CD4-positive, alpha-beta T cell treated with Interleukin-4 for 4 hours (primary cell): ENCODE data around the gene HRAS.
A peak's percentile ranks its signal among the peaks of the same experiment; 100 is the strongest.

Experiments
- DNase-seq: peaks from one replicate; pipeline ENCODE4 v3.0.0-alpha.2; 2020

HRAS gene

DNA sequence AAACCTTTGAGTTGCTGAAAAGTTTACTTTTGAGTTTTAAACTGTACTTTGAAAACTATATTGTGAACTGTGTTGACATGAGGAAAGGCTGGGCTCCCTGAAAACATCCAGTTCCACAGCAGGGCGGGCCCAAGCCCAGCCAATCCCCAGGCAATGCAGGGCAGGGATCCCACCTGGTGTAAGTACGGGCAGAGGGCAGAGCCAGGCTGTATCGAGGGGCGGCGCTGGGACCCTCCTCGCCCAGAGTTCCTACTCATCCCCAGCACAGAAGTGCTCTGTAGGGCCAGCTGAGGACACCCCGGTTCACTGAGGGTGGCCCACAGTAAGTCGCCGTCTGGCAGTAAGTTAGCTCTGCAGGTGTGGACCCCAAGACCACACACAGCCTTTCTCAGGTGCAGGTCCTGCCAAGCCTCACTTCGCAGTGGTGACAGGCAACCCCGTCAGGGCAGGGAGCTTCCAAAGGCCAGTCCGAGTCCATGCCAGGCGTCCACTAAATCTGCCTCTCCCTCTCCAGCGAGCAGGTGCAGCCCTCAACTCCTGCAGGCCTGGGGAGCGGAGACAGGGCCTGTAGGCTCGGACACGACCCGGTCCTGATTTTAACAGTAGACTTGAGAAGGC lies 31.7 kb upstream of the HRAS start:
- no peak for DNase-seq

DNA sequence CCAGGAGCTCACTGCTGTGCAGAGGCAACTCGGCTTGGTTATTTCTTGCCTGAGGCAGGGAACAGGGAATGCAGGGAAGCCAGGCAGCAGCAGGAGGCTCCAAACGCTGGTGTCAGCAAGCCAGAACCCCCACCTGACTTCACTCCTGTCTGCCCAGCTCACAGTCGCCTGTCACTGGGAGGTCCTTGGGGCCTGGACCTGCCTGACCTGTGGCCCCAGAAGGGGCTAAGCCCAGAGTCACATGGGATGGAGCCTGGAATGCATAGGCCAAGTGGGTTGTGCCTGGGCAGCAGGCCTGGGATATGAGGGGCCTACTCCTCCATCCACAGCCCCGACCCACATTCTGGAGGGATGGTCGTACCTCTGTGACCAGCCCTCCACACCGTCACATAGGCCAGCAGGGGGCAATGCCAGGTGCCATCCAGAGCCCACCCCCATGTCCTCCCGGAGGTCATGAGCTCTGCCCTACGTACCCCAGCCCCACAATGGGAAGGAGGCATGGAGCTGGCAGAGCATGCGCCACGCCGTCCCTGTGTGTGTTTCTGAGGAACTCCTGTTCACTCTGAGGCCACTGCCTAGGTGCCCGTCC lies 30.6 kb upstream of the HRAS start:
- DNase-seq, result no peak

DNA sequence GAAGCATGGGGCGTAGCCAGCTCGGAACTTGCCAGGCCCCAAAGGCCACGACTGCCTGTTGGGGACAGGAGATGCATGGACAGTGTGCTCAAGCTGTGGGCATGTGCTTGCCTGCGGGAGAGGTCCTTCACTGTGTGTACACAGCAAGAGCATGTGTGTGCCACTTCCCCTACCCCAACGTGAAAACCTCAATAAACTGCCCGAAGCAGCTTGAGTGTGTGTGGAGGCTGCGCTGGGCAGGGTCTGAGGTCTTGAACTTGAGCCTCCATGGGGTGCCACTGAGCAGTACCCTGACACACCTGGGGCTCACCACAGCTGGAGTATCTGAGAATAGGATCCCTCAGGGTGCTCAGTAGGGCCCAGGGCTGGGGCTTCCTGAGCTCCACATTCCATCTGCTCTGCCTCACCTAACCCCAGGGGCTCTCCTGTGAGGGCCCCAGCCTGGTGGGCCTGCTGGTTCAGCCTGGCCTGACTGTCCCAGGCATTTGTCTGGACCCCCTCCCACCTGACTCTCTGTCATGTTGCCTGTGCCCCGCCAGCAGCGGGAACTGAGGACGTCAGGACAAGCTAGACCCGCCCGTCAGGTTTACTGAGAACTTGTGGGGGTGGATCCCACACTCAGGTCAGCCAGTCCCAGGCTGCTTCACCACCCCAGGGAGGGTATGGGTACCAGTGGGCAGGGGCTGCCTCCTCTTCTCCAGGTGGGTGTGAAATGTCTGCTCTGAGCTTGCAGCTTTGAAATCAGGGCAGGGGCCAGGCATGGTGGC lies 28.6 kb upstream of the HRAS start:
- no peak for DNase-seq

DNA sequence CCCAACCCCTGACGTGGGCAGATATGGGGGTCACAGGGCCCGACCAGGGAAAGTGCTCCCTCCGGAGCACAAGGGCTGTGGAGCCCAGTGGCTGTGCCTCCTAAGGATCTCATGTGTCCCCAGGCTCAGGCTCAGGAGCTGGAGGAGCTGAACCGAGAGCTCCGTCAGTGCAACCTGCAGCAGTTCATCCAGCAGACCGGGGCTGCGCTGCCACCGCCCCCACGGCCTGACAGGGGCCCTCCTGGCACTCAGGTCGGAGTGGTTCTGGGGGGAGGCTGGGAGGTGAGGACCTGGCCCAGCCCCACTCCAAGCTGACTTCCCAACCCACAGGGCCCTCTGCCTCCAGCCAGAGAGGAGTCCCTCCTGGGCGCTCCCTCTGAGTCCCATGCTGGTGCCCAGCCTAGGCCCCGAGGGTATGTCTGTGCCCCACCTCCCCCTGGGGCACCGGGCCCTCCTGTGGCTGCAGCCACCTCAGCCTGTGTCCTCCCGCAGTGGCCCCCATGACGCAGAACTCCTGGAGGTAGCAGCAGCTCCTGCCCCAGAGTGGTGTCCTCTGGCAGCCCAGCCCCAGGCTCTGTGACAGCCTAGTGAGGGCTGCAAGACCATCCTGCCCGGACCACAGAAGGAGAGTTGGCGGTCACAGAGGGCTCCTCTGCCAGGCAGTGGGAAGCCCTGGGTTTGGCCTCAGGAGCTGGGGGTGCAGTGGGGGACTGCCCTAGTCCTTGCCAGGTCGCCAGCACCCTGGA lies 27.9 kb upstream of the HRAS start:
- no peak for DNase-seq

DNA sequence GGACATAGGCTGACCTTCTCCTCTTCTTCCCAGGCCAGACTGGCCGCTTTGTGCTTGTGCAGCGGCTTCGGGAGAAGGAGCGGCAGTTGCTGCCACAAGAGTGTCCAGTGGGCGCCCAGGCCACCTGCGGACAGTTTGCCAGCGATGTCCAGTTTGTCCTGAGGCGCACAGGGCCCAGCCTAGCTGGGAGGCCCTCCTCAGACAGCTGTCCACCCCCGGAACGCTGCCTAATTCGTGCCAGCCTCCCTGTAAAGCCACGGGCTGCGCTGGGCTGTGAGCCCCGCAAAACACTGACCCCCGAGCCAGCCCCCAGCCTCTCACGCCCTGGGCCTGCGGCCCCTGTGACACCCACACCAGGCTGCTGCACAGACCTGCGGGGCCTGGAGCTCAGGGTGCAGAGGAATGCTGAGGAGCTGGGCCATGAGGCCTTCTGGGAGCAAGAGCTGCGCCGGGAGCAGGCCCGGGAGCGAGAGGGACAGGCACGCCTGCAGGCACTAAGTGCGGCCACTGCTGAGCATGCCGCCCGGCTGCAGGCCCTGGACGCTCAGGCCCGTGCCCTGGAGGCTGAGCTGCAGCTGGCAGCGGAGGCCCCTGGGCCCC lies 26.8 kb upstream of the HRAS start:
- DNase-seq, result no peak

DNA sequence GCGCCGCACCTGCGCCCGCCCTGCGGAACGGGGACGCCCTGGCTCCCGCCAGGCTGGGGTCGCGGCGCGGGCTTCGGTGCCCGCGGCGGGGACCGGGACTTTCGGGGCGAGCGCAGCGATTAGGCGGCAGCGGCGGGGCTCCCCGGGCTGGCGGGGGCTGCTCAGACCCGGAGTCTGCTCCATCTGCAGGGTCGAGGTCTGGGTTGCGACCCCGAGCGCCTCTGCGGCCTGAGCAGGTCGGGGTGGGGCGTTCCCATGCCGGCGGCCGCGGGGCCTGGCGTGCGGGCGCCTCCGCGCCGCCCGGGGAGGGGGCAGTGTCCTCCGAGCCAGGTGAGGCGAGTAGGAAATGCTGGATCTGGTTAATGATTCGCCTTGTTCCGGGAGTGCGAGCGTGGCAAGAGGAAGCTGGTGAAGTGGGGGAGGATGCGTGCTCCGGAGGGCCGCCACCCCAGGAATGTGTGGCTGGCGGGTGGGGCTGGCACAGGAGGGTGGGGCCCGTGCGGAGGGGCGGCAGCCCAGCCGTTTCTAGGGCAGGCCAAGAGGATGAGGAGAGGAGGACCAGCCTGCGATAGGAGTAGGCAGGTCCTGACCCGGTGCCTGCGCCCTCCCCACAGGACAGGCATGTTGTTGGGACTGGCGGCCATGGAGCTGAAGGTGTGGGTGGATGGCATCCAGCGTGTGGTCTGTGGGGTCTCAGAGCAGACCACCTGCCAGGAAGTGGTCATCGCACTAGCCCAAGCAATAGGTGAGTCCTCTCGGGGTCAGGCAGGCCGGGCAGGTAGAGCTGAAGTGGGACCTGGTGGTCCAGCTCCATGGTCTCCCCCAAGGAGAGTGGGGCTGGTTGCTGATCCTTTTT lies 26.0 kb upstream of the HRAS start:
- DNase-seq, result no peak

DNA sequence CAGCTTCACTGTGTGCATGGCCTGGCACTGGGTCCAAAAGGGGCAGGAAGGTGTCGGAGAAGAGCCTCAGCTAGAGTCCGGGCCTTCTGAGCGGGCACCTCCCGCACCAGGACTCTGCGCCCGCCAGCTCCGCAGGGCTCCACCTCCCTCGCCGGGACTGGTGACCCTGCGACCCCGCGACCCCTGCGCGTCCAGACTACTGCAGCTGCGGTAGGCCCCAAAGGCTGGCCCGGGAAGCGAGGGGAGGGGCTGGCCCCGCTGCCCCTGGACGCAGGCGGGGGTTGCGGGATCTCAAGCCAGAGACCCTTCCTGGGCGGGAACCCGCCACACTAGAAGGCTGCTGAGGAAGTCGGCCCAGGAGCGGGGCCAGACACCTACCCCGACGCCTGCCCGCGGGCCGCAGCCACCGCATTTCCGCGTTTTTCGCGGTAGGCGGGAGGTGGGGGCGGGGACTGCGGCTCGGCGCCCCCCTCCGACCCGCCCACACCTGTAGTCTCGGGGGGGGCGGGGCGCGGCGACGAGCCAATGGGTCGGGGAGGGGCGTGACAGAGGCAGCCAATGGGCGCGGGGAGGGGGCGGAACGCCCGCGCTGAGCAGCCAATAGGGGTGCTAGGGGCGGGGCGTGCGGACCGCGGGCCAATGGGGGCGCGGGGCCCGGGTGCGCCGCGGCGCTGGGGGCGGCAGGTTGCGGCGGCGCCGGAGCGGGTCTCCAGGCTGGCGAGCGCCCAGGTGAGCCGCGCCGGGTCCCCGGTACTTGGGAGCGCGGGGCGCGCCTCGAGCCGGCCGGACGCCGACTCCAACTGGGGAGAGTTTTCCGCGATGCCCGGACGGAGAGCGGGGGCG lies 25.1 kb upstream of the HRAS start, which contains the start of the genes LMNTD2 and RASSF7:
LMNTD2 (minus strand) TSS at position 434 of the 843 bp plus-strand sequence; CDS start at position 412, 22 bp downstream.
RASSF7 (plus strand) TSS at position 666 of the 843 bp plus-strand sequence. CDS start 799 bp downstream, outside the sequence.
- DNase-seq, result peak; percentile 91

DNA sequence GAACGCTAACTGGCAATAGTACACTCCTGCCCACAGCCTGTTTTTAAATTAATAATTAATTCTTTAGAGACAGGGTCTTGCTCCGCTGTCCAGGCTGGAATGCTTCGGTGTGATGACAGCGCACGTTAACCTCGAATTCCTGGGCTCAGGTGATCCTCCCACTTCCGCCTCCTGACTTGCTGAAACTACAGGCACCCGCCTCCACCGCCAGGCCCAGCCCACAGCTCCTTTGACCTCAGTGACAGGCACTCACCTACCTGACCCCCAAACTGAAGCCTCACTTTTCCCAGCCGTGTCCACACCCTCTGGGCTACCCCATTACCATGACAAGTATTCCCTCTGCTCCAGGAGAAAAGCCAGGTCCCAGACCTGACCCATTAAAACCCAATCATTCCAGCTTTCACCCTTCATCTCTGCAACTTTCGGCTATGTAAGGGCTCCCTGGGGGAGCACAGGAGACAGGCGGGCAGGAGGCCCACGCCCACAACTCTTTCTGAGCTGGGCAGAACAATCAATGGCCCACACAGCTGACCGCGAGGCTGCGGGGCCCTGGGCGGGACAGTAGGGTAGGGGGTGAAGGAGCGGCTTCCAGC lies 24.4 kb upstream of the HRAS start:
- DNase-seq, result no peak

DNA sequence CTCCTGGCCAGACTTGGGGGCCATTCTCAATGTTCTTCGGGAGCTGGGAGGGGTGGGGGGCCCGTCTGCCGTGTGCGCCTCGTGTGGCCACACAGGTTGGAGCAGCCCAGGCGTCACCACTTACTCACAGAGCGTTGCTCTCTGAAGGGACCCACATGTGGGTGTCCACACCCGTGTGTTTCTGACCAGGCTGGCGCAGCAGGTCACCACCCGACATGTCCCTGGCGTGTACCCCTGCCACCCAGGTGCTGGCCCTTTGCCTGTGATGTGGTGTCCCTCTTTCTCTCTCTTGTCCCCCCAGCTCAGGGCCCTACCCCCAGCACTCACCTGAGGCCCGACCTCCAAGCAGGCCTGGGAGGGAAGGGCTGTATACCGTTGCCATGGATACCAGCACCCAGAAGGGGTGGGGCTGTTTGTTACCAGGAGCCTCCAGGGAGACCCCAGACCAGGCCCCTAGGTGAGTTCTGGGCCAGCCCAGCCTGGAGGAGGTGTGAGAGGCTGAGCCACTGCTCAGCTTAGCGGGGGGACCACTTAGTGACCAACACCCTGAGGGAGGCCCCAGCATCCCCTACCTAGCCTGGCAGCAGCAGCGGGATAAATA lies 23.7 kb upstream of the HRAS start:
- no peak for DNase-seq

DNA sequence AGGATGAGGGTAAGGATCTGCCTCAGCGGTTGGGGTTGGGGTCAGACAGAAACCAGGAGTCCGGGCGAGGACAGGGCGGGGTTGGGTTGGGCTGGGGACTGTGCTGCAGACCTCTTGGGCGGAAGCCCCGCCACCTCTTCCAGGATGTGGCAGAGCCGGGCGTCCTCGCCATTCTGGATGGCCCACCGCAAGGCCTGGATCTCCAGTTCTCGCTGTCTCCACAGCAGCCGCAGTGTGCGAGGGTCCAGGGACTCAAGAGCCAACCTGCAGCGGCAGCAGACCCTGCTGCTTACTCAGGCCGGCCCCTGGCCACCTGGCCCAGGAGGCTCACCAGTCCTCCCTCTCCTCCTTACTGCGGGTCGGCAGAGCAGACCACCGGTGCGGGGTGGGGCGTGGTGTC lies 23.1 kb upstream of the HRAS start:
- no peak for DNase-seq

DNA sequence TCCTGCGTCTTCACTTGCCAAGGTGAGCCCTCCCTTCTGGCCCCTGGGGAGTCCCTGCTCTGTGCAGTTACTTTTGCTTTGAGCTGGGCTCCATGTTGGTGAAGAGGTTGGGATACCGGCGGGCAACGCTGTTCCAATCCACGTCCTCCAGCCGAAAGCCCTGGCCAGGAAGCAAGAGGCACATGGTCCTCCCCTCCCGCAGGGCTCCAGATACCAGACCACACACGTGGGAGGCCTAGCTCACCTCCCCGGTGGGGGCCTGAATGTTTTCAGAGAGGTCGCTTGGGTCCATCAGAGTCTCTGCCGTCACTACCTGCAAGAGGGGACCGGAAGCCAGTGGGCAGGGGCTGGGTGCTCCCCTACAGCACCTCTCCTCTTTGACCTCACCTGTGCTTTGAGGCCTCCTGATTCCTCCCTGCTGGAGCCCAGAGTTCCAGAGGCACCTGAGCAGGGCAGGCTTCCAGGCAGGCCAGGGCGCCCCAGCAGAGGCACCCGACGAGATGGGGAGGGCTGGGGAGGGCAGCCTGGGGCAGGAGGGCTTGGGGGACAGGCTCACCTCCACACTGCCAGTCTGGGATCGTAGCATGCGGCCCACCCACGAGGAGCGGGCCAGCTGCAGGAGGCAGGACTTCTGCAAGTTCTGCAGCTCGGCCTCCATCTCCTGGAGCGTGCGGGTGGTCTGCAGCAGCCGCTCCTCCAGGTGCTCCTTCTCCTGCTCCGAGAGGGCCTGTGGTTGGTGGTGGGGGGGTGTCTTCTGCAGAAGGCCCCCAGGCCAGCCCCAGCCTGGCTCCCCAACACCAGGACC lies 22.2 kb upstream of the HRAS start:
- no peak for DNase-seq

DNA sequence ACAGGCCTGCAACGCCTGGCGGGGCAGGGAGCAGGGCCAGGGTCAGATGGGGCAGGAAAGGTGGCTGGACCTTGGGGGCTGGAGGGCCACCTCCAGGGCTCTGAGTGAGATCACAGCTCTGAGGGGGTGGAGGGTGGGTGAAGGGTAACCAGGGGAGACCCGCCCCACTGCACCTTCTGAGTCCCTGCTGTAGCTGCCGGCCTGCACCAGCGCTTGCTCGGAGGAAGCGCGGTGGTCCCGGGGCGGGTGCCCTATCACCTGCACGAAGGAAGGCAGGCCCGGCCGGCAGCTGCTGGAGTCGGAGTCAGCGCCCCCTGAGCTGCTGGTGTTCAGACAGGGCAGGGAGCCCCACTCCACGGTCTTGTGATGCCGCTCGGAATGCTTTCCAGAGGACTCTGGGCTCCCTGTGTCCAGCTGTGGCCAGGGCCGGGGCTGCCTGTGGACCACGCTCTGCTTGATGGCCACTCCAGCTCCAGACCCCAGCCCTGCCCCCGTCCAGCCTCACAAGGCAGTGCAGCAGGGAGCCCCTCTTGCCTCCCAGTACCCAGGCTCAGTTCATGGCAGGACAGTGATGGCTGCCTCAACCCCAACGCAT lies 21.4 kb upstream of the HRAS start:
- no peak for DNase-seq

DNA sequence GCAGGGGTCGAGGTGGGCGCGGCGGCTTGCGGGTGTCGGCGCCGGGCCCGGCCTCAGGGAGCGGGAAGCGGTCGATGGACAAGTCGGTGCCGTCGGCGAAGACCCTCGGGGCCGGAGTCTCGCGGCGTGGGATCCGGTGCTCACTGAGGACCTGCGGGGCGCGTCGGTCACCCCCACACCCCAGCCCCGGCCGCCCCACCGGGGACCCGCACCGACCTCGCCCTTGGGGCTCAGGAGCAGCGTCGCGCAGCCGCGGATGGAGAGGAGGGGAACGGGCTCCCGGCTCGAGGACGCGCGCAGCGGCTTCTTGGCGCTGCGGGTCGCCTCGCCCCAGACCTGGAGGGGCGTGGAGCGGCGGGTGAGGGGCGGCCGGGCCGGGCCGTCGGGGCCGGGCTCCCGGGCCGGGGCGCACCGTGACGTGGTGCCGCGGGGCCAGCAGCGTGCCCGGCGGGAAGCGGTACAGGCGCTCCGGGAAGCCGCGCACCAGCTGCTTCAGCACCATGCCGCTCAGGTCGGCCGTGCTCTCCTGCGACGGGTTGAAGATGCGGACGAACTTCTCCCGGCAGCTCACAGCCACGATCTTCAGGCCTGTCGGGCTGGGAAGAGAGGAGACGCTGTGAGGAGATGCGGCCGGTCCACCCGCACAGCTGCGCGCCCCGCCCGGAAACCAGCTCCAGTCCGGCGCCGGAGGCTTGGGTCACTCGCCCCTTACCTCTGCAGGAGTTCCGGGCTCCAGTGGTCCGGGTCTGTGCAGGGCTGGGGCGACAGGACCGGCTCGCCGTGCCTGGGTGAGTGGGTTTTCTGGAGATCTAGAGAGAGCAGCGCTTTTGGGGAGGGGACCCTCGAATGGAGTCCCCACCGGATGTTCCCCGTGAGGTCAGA lies 20.6 kb upstream of the HRAS start:
- no peak for DNase-seq

DNA sequence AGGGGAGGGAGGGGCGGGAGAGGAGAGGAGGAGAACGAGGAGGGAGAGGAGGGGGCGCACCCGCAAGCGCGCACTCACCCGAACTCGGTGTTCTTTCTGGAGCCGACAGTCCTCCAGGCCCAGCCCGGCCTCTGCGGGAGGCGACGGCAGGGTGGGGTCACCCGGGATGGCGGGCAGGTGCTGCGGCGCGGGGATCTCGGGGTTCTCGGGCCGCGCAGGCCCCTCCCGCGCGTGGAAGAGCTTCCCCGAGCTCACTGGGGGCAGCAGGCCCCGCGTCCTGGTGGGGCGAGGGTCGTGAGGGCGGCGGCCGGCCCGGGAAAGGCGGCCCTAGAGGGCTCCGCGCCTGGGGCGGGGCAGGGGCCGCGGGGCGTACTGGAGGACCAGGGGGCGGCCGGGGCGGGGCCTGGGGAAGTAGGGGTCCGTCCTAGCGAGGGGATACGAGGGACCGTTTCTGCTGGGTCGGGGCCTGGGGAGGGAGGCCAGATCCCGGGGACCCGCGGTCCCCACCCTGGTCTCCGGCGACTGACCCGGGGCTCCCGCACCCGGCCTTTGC lies 19.9 kb upstream of the HRAS start:
- DNase-seq, result no peak

DNA sequence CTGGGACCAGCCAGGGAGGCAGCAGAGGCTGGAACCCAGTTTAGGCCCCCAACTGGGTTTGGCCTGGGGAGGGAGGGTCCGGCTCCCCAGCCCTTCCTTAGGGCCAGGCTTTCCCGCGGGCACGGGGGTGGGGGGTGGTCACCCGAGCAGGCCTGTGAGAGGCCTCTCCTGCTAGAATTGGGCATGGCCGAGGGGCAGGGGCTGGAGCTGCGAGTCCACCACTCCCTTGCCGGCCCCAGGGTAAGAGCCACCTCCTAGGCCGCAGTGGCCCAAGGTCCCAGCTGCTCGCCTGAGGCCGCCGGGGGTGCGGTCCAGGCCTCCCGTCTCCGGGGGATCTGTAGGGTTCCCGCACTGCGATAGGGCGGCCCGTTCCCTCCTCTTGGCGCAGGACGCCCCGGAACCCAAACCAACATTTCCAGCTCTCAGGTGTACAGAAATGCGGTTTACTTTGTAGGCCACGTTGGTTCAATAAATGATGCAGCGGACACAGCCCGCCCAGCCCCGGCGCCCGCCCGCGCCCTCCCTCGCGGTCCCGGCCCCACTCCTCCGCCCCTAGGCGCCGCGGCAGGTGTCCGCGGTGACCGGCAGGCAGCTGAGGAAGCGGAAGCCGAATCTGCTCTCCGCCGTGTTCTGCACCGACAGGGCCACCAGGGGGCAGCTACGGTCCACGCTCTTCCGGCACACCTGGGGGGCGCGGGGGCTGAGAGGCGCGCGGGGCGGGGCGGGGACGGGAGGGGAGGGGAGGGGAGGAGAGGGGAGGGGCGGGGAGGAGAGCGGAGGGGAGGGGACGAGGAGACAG lies 19.3 kb upstream of the HRAS start:
- DNase-seq, result peak; percentile 73

DNA sequence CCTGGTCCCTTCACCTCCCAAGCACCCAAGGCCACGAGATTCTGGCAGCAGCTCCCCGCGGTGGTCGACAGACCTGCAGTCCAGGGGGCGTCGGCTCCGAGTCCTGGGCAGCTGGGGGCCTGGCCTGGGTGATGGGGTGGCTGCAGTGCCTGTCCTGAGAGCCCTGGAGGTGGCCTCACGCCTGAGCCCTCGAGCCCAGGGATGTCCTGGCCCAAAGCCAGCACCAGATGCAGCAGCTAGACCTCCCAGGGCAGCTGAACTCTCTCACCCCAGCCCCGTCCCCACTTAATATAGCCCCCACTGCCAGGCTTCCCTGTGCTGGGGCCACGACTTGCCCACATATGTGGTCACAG lies 18.6 kb upstream of the HRAS start:
- no peak for DNase-seq
